Left lobe of liver (tissue), 1 donor: ENCODE data around the gene VAPB. TPM values are rescaled to one million over a fixed set of nuclear protein-coding genes. Genes with fewer than 3 reads are reported as not detected.

Source experiments
- total RNA-seq: library from RNA; stranded (reverse); gene quantifications from one replicate; pipeline ENCODE4 v1.2.1, GENCODE V29; 2021
- donor health status: DM: no; HTN: yes; CAD: no.

The VAPB gene
- total RNA-seq, 1 donor from 2014 or later = 41.6 TPM

Other genes starting within 250 kb of the VAPB start
- gene ANKRD60, start 160.6 kb upstream of the VAPB start, total RNA-seq = not detected
- 8.0 TPM for gene RAB22A, start 79.5 kb upstream of the VAPB start, total RNA-seq
- 0.13 TPM for gene APCDD1L, start 126.2 kb downstream of the VAPB start, total RNA-seq